Nephron progenitor cell (in vitro differentiated cells): ENCODE measurements around the gene DHRS1.

ENCODE experiments used
- DNase-seq: peaks from one replicate; pipeline ENCODE4 v3.0.0; 2021
- H3K27ac Mint-ChIP-seq: 2 replicates; pipeline ENCODE4 v1.8.0; 2021; ENCODE audit warnings: mild to moderate bottlenecking, moderate library complexity, mixed read lengths
- H3K27me3 Mint-ChIP-seq: 2 replicates; pipeline ENCODE4 v1.8.0; 2021; ENCODE audit warnings: mild to moderate bottlenecking, low read depth, mixed read lengths; ENCODE audit not compliant: poor library complexity
- H3K36me3 Mint-ChIP-seq: 2 replicates; pipeline ENCODE4 v1.8.0; 2021; ENCODE audit warnings: low read depth, mixed read lengths
- H3K4me1 Mint-ChIP-seq: 2 replicates; pipeline ENCODE4 v1.8.0; 2021; ENCODE audit warnings: mixed read lengths
- H3K4me3 Mint-ChIP-seq: 2 replicates; pipeline ENCODE4 v1.8.0; 2021; ENCODE audit warnings: mild to moderate bottlenecking, moderate library complexity, mixed read lengths
- H3K9me3 Mint-ChIP-seq: 2 replicates; pipeline ENCODE4 v1.8.0; 2021; ENCODE audit warnings: mild to moderate bottlenecking, moderate library complexity, mixed read lengths
- CTCF ChIP-seq: fragments of 200-600 bp; sonication (generic); IDR thresholded peaks from 2 replicates; pipeline ENCODE4 v1.5.0; 2021; ENCODE audit warnings: antibody characterized with exemption

Gene DHRS1

DNA sequence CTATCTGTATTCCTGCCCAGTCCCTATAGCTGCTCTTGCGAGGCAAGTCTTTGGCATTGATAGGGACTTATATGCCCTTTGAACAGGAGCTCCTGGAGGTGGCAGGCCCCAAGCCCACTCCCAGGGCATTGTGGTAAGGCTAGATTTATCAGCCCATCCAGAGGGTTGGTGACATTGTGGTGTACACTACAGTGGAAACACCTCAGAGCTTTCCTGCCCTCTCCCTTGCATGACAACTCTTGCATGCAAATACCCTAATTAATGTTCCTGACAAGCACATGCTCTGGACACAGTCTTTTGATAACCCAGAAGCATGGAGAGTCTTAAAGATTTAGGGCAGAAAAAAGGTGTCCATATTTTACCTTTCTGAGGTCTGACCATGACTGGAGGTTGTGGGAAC is 41.0 kb upstream of the DHRS1 start:
- Mint-ChIP-seq H3K4me3 (no peak overlapping the region), H3K4me1 (peaks cover 45% of the 10 kb centered on the region), H3K36me3 (no peaks in the 10 kb centered on the region), H3K27ac (no peak overlapping the region), H3K27me3 (peaks cover 99% of the 10 kb centered on the region), H3K9me3 (no peaks in the 10 kb centered on the region)
- no peak for TF ChIP-seq CTCF
- no peak for DNase-seq

DNA sequence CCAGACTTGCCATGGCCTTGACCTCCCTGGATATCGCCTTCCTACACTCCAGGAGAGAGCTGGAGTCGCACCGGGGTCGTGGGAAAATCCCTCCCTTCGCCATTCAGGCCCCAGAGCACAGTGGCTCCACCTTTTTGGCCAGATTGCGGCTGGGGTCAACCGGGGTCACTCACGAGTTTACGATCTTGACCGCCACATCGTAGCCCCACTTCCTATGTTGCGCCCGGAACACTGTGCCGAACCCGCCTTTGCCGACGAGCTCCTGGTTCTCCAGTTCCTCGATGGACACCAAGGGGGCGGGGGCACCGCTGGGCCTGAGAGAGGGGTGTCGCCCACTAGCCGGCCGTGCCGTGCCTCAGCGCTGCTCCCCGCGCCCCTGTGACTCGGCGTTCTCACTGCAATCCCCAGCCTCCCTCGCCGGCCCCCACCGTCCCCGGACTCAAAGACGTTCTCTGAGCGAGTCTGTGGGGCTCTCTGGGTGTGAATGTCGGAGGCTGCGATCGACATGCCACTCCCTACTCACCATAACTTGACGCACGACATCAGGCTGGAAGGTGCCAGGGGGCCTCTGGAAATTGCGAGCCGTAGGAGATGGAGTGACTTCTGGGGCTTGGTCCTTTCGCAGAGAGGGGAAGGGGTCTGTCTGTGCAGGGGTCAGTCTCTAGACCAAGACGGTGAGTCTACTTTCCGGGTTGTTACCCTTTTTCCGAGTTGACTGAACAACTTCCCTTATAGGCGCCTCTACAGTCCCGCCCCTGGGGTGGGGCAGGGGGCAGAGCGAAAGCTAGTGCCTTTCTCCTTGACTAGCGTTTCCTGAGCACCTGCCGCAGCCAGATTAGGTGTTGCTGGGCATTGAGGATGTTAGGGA is 39.9 kb upstream of the DHRS1 start, which contains the start of gene RIPK3:
Gene RIPK3 (minus strand): TSS at position 708 of the 868 bp plus-strand sequence. CDS start 165 bp downstream, at position 543.
- no peaks in the 10 kb centered on the region for H3K9me3 Mint-ChIP-seq
- peaks cover 99% of the 10 kb centered on the region for H3K27me3 Mint-ChIP-seq
- peak; percentile 66 for DNase-seq
- H3K4me1 Mint-ChIP-seq = peaks cover 53% of the 10 kb centered on the region
- no peak within 1 kb of the TSS for H3K27ac Mint-ChIP-seq
- TF ChIP-seq CTCF = no peak
- H3K36me3 Mint-ChIP-seq = no peaks in the 10 kb centered on the region
- H3K4me3 Mint-ChIP-seq = peak within 1 kb of the TSS; percentile 70

GRCh38 chr14:24338843-24339242 is 39.3 kb upstream of the DHRS1 start:
- no peak overlapping the region for H3K27ac Mint-ChIP-seq
- no peaks in the 10 kb centered on the region for H3K36me3 Mint-ChIP-seq
- DNase-seq = no peak
- peaks cover 53% of the 10 kb centered on the region for H3K4me1 Mint-ChIP-seq
- peaks cover 99% of the 10 kb centered on the region for H3K27me3 Mint-ChIP-seq
- peak overlapping the region; percentile 70 for H3K4me3 Mint-ChIP-seq
- TF ChIP-seq CTCF = no peak
- no peaks in the 10 kb centered on the region for H3K9me3 Mint-ChIP-seq

- no peak for TF ChIP-seq CTCF
- Mint-ChIP-seq H3K27ac (no peak overlapping the region), H3K36me3 (no peaks in the 10 kb centered on the region), H3K9me3 (no peaks in the 10 kb centered on the region), H3K4me1 (peaks cover 56% of the 10 kb centered on the region), H3K4me3 (no peak overlapping the region), H3K27me3 (peaks cover 100% of the 10 kb centered on the region)
- no peak for DNase-seq
Measured at GRCh38 chr14:24337824-24338175, 38.2 kb upstream of the DHRS1 start.

- peak overlapping the region; percentile 55 for H3K4me3 Mint-ChIP-seq
- no peaks in the 10 kb centered on the region for H3K36me3 Mint-ChIP-seq
- no peak for DNase-seq
- TF ChIP-seq CTCF = no peak
- H3K27me3 Mint-ChIP-seq = peaks cover 100% of the 10 kb centered on the region
- H3K27ac Mint-ChIP-seq = no peak overlapping the region
- H3K9me3 Mint-ChIP-seq = no peaks in the 10 kb centered on the region
- H3K4me1 Mint-ChIP-seq = peaks cover 61% of the 10 kb centered on the region
Measured at GRCh38 chr14:24337144-24337823, 37.7 kb upstream of the DHRS1 start.
